GM13977 (cell line): ENCODE data around the gene ESRRB.

Experiments used
- DNase-seq: peaks from one replicate; pipeline ENCODE4 v3.0.0; 2012; ENCODE audit warnings: low spot score
- CTCF ChIP-seq: IDR thresholded peaks from 2 replicates; pipeline ENCODE4 v1.5.1; 2012; ENCODE audit warnings: mild to moderate bottlenecking, control low read depth; ENCODE audit not compliant: insufficient read depth; ENCODE audit errors: extremely low read depth, missing control alignments
- in situ Hi-C: fragments of 300-500 bp; cut with MboI; formaldehyde crosslinking; loops from one replicate; pipeline ENCODE4 v1.12.0; 2022; ENCODE audit warnings: low sequenced_read_pairs, low pct_unique_long_range_greater_than_20kb, mixed read lengths, inconsistent platforms; ENCODE audit not compliant: unreplicated experiment

Gene ESRRB

GRCh38 chr14:76499399-76499798, 123.5 kb downstream of the ESRRB start:
- TF ChIP-seq CTCF, result no peak
- in situ Hi-C loops, result no loop called here
- no peak for DNase-seq

DNA sequence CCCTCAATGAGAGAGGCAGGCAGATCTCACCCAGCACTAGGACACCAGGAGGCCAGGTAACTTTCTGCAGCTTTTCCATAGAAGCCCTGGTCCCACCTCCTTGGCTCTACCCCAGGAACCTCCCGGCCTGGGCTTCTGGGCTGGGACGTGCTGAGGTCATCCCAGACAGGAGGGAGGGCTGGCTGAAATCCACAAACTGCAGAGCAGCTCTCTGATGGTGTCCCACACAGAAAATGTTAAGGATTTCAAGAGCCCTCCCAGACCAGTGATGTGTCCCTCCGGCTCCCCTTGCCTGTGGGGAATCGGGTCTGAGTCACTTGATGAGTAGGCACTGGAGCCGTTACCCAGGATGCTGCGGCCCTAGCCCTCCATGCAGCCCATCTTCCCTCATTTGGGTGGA, 124.1 kb downstream of the ESRRB start:
- no peak for TF ChIP-seq CTCF
- in situ Hi-C loops, result no loop called here
- no peak for DNase-seq

DNA sequence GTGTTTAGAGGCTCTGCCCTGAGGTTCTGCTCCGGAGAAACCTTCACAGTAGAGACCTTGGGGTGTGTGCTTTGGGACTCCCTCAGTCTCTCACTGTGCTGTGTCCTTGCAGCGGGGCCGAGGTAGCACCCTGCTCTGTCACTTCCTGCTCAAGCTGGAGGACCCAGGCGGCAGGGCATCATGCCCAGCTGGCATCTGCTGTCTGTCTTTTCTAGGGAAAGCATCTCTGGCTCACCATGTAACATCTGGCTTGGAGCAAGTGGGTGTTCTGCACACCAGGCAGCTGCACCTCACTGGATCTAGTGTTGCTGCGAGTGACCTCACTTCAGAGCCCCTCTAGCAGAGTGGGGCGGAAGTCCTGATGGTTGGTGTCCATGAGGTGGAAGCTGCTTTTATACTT, 124.5 kb downstream of the ESRRB start:
- no peak for DNase-seq
- in situ Hi-C loops, result no loop called here
- no peak for TF ChIP-seq CTCF

- no peak for DNase-seq
- no peak for TF ChIP-seq CTCF
- in situ Hi-C loops, result no loop called here
Observed at GRCh38 chr14:76501156-76501720, 125.3 kb downstream of the ESRRB start.

DNA sequence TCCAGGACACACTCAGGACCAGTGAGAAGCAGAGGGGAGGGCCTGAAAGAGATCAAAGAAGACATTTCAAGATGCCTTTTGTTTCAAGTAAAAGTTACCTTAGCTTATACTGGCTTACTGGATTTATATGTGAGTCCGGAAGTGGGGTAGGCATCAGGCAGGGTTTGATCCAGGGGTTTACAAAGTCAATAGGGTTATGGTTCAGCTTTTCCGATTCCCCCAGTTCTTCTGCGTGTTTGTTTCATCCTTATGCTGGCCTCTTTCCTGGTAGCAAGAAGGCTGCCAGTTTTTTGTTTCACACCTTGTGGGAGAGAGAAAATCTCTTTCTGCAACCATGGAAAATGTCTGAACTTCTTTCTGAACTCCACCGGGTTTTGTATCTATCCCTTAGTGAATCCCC, 126.3 kb downstream of the ESRRB start:
- in situ Hi-C loops, result no loop called here
- no peak for TF ChIP-seq CTCF
- DNase-seq, result no peak

DNA sequence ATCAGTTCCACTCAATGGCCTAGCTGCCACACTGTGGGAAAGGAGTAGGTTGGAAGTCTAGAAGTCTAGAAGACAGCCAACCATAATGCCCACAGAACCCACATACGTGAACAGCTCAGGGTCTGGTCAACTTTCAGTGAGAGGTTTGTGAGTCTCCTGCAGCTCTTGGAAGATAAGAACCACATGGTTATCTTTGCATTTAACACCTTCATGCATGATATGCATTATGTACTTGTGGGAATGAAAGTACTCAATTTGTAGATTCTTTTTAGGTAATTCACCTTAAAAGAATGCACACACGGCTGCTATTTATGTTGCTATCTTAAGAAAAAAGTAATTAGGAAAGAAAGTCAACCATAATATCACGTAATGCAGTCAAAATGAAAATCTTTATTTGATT, 126.7 kb downstream of the ESRRB start:
- no peak for TF ChIP-seq CTCF
- in situ Hi-C loops, result no loop called here
- no peak for DNase-seq

DNA sequence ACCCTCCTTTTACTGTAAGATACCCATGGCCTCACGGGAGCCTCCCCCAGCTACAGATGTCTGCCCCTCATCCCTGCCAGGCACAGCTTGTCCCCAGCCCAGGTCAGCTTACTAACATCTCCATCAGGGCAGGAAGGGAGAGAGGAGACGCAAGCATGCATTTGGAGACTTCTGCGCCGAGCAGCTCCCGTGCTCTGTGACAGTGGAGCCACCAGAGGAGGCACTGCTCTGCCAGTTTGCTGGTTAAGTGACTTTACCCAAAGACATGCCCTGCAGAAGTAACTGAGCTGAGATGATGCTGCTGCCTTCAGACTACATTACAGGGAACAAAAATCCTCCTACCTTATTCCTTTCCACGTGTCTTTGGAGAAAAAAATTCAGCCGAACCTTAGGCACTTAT, 133.4 kb downstream of the ESRRB start:
- in situ Hi-C loops, result no loop called here
- no peak for DNase-seq

More for the DNA sequence above, 133.4 kb downstream of the ESRRB start:
- TF ChIP-seq CTCF, result no peak
